DMS53 treated with DMSO at 0.1 percent for 48 hours (cell line): Measurements from ENCODE around the gene MYO7B.

Experiments
- DNase-seq: peaks from one replicate; lab custom pipeline; 2025; ENCODE audit not compliant: unreplicated experiment; lab: John Stamatoyannopoulos, UW

The MYO7B gene

DNA sequence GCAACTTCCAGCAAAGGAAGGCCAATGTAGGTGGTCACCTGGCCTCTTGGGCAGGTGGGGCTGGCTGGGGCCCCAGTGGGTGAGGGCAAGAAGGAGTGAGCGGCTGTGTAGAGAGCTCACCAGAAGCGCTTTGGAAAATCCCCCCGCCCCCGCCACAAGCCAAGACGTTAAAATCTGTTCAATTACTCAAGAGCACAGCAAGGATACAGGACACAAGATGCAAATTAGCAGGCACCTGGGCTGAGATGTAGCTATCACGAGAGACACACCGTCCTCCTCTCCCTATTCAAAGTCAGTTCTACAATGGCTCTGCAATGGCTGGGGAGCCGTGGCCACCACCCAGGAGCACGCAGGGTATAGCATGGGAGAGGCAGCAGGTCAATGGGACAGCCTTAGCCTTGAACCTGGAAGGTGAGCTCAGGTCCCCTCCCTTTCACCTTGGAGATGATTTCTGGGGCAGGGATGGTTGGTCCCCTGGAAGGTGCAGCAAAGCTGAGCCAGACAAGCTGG, 72.0 kb downstream of the MYO7B start:
- DNase-seq, result no peak

DNA sequence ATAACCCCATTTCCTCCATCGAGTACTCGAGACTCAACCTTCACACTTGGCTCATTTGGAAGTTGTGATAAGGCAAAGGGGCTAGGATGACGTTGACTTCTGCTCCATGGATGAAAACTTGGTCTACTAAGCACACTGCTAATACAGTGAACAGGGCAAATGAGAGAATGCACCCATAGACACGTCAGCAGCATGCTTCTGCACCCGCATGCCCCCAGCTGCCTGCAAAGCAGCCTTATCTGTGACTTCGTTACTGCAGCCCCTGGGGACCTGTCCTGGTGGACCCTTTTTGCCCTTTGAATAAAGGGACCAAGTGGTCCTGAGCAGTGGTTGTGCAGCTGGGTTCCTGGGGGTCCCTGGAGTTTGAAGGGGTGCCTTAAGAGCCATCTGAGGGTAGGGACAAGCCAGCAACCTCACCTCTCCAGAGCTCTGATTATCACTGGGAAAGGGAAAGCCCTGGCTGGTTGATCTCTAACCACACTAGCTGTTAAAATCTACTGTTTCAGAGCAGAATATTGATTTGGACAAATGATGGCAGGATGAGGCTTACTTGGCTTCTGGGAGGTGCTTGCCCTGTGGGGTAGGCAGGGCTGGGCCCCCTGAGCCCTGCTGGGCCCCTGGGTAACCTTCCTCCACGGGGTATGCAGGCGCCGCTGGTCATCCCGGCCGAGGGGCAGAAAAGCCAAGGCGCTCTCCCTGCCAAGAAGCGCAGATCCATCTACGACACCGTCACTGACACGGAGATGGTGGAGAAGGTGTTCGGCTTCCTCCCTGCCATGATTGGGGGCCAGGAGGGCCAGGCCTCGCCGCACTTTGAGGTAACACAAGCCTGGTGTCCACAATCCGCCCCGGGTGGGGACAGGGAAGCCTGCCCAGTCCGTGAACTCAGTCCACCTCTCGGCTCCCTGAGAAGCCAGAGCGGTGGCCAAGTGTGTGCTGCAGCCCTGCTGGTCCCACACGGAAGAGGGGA, 72.9 kb downstream of the MYO7B start:
- no peak for DNase-seq

DNA sequence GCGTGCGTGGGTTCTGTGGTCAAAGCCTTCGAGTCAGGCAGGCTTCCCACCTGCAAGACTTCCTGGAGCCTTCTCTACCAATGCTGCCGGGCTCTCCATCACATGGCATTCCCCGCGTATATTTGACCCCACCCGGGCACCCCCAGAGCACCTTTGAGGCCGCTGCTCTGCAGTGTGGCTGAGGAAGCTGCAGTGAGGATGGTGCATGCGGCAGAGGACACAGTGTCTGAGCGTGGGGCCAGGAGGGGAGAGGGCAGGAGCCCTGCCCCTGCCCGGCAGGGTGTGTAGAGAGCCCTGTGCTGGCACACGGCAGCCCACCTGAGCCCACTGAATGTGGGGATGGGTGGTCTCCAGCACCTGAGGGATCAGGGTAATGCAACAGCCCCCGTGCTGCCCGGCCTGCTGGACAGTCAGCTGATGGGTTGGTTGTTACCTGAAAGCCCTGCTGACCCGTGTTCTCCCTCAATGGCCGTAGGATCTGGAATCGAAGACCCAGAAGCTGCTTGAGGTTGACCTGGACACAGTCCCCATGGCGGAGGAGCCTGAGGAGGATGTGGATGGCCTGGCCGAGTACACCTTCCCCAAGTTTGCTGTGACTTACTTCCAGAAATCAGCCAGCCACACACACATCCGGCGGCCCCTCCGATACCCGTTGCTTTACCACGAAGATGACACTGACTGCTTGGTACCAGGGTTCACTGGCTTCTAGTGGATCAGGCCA, 73.7 kb downstream of the MYO7B start:
- no peak for DNase-seq

DNA sequence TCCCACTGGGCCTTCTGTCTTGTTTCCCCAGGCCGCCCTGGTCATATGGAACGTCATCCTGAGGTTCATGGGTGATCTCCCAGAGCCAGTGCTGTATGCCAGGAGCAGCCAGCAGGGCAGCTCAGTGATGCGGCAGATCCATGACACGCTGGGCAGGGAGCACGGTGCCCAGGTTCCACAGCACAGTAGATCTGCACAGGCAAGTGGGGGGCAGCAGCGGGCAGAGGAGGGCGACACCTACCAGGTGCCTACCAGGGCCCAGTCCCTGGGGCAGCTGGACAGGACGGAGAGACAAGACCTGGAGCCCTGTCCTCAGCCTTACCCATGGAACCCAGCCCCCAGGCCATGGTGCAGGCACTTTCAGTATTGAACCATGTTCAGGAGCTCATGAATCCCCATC, 74.3 kb downstream of the MYO7B start:
- DNase-seq, result no peak

DNA sequence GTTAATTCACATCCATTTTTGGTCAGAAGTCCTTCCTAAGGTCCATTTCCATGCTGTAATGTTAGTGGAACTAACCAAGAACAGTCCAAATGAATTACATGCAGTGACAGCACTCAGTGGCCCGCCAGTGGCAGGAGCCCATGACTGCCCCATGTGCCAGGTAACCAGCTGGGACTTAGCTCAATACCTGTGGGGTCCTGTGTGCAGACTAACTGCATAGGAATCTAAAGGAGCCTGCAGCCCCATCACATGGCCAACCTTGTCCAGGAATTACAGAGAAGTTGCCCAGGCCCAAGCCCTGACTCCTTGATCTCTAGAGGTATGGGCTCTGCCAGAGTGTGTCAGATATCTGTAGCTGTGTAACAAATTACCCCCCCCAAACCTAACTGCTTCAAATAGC, 75.1 kb downstream of the MYO7B start:
- DNase-seq, result no peak

DNA sequence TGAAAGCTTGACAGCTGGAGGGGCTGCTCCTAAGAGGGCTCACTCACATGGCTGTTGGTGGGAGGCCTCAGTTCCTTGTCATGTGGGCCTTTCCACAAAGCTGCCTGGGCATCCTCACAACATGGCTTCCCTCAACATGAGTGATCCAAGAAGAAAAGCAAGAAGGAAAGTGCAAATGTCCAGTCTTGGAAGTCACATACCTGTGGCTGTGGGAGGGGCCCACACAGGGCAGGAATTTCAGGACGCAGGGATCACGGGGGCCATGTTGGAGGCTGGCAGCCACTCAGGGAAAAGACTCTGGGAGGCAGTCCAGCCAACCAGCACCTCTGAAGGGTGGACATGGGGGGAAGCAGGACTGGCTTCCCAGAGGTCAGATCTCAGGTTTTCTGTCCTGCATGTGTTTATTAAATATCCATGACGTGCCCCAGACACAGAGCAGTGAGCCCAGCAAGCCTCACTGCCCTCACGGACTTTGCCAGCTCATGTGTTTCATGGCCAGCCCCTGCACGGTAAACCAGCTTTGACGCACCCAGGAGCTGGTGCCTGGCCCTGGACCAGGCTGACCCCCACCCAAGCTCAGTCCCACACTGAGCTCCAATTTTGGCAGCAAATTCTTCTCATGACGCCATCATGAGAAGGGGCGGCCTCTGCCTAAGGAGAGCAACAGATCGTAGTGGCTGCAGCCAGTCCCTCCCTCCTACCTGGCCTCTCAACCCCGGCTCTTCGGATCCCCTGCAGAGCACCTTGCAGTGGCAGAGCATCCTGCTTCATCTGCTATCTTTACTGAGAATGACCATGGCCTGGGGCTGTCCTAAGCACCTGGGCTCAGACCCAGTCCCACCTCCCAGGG, 75.8 kb downstream of the MYO7B start:
- DNase-seq, result no peak

DNA sequence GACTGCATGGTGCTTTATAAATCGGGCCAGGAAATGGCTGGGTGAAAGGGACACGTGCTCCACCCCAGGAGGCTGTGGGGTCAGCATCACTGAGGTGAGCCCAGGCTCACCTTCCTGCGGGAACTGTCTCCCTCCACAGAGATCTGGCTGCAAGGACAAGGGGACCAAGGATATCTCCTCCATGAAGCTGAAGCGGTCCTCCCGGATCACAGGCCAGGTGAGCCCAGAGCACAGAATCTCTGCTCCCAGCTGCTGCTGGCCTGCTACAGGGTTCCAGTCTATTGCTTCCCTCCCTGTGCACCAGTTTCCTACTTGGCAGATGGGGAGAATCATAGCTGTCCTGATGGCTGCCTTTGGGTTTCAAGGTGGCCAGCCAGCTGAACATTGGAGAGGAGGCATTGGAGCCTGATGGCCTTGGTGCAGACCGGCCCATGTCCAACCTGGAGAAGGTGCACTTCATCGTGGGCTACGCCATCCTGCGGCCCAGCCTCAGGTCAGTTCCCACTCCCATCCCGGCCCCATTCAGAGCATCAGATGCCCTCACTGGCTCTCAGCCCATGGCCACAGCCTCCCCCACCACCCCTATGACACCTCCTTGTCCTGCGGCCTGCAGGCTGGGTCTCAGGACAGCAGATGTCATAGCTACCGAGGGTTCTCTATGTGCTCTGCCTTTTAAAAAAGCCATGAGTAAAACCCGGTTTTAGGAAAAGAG, 76.8 kb downstream of the MYO7B start:
- DNase-seq, result no peak

DNA sequence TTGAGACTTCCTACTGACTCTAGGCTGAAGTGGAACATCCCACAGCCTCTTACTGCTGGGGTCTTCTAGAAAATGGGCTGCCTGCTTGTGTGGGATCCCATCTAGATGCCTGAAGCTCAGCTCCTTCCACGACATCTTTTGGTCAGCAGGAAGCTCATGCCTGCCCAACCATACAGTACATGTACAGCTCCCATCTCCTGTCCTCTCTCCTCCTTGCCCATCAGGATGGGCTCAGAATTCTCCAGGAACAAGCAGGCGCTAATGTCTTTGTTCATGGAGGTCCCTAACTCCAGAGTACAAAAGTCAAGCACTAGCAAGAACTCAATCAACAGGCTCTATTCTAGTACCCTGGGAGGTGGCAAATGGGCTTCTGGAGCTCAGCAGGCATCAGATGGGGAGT, 78.8 kb downstream of the MYO7B start:
- DNase-seq, result no peak

DNA sequence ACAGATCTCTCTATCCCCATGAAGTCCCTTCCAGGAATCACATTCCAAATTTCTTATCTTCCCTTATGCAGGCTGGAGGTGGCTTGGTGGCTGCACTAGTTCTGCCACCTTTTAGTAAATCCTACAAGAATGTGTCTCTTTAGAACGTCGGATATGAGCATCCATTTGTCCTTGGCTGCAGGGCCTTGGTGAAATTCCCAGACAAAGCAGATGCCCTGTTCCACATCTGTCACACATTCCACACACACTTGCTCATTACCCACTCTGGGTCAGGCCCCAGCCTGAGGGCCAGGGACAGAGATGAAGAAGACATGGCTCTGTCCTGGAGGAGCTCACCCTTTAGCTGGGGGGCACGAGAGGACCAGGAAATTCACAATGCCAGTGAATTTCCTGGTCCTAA, 79.2 kb downstream of the MYO7B start:
- DNase-seq, result no peak

DNA sequence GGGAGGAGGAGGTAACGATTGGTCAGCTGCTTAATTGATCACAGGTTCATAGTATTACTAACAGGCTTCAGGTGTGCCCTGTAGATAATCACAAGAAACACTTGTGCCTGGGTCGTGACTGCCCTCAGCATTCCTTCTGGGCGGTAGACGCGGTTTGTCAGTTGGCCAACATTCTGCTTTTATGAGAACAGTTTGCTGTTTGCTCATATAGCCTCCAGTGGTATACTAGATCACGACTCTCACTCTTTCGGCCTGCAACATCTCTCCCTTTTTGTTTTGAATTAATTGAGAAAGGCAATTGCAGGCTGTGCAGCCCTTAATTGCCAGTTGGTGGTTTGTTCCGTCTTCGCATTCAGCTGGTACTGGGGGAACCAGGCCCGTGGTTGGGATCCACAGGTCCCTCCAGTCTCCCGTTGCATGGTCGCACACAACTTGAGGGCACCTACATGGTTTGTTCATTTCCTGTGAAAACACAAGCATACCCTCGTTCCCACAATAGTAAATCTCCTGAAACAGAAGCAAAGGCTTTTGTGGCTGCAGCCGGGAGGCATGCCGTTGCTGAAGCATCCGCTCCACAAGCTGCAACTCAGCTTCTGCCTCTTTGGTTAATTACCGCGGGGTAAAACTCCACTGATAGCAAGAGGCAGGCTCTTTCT, 80.2 kb downstream of the MYO7B start:
- DNase-seq, result no peak

DNA sequence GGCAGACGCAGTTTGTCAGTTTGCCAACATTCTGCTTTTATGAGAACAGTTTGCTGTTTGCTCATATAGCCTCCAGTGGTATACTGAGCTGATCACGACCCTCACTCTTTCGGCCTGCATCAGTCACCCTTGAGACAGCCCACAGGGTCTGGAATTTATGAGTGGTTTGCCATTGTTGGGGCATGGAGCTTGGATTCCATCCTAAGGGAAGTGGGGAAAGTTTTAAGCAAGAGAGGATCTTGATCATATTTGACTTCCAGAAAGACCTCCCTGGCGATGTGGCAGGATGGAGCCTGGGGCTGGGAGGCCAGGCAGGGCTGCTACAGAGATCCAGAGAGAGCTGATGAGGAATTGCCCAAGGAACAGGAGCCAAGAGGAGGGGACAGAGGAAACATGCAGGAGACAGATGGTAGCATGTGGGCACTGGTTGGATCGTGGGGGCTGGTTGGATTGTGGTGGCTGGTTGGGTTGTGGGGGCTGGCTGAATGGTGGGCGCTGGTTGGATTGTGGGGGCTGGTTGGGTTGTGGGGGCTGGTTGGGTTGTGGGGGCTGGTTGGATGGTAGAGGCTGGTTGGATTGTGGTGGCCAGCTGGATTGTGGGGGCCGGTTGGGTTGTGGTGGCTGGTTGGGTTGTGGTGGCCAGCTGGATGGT, 83.2 kb downstream of the MYO7B start:
- no peak for DNase-seq

DNA sequence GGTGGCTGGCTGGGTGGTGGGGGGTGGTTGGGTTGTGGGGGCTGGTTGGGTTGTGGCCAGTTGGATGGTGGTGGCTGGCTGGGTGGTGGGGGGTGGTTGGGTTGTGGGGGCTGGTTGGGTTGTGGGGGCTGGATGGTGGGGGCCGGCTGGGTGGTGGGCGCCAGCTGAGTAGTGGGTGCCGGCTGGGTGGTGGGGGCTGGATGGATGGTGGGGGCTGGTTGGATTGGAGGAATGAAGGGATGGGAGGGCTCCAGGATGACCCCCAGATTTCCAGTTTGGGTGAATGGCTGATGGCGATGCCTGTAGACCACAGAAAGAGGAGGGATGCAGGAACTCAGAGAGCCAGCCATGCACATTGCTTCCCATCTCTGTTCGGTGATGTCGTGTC, 83.7 kb downstream of the MYO7B start:
- no peak for DNase-seq

DNA sequence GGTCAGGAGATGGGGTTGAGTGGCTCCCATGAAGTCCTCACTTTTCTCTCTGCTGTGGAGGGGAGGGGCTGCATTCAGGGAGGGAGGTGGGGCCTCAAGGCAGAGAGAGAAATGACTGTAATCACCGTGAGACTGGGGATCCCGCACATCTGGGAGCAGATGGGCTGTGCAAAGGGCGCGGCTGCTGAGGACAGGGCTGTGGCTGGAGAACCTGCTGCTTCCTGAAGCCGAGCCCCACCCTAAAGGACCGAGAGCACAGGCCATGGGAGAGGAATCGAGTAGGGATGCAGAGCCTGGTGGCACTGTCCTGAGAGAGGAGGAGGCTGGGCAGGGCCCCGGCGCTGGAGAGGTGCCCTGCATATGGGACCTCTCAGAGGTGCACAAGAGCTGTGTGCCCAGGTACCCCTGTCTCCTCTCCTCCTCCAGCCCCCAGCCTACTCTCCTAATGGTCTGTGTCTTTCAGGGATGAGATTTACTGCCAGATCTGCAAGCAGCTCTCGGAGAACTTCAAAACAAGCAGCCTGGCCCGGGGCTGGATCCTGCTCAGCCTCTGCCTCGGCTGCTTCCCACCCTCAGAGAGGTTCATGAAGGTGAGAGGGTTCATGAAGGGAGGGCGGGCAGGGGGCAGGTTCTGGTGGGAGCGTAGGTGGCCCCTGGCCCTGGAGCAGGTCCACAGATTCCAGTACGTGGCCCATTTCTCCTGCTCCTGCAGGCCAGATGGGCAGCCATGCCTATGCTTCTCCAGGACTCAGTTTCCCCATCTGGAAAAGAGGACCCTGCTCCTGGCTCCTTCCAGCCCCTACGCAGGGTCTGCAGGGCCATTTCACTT, 84.6 kb downstream of the MYO7B start:
- DNase-seq, result no peak

DNA sequence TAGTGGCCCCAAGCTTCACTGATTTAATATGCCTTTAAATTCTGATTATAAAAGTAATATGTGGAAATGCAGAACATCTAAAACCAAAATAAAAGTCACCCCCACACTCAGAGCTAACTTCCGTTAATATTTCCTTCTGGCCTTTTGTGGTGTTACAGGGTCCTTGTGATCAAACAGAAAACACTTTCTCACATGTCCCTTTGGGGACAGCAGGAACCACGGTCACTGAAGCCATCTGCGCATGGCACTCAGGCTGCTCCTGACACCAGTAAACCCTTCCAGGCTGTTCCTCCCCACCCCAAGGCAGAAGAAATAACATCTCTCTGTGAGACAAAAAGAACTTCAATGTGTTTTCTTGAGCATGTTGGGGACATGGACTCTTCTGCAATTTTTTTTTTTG, 85.4 kb downstream of the MYO7B start:
- DNase-seq, result no peak

DNA sequence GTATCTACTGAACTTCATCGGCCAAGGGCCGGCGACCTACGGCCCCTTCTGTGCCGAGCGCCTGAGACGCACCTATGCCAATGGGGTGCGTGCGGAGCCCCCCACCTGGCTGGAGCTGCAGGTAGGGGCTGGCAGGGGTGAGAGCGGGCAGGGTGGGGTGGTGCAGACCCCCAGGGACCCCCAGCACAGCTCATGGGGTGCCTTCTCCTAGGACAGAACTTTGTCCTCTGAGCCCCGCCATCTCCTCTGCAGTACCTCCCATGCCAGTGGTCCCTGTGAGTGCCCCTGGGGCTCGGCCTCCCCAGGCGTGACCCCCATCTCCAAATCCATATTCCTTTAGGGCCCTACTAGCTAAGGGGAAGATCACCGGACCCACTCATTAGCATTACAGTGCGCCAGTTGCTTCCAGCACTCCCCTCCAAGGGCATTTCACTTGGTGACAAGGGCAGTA, 86.5 kb downstream of the MYO7B start:
- DNase-seq, result no peak

DNA sequence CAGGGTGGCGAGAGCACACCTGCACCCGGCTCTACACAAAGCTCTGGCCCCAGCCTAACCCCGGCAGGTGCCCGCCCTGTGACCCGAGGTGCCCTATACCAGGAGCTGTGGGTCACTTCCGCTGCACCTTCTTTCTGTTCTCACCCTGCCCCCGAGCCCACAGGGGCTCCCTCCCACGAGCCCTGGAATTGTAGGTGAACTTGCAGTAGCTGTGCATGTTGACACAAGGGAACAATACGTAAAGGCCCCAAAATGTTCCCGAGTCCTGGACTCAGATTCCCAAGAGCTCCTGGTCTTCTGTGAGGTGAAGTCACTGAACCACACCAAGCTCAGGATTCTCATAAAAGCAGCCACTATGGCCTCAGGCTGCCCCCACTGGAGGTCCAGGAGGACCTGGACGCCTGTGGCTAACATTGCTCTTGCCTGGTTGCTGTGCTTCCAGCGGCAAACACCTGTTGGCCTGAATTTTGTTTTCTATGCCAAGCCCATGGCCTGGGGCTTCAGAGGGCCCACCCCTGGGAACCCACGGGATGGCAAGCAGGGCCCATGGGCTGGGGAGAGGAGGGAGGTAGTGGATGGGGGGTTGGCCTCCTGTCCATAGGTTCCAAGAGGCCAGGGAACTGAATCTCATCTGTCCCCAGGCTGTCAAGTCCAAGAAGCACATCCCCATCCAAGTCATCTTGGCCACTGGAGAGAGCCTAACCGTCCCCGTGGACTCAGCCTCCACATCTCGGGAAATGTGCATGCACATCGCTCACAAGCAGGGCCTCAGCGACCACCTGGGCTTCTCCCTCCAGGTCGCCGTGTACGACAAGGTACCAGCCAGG, 87.3 kb downstream of the MYO7B start:
- no peak for DNase-seq

DNA sequence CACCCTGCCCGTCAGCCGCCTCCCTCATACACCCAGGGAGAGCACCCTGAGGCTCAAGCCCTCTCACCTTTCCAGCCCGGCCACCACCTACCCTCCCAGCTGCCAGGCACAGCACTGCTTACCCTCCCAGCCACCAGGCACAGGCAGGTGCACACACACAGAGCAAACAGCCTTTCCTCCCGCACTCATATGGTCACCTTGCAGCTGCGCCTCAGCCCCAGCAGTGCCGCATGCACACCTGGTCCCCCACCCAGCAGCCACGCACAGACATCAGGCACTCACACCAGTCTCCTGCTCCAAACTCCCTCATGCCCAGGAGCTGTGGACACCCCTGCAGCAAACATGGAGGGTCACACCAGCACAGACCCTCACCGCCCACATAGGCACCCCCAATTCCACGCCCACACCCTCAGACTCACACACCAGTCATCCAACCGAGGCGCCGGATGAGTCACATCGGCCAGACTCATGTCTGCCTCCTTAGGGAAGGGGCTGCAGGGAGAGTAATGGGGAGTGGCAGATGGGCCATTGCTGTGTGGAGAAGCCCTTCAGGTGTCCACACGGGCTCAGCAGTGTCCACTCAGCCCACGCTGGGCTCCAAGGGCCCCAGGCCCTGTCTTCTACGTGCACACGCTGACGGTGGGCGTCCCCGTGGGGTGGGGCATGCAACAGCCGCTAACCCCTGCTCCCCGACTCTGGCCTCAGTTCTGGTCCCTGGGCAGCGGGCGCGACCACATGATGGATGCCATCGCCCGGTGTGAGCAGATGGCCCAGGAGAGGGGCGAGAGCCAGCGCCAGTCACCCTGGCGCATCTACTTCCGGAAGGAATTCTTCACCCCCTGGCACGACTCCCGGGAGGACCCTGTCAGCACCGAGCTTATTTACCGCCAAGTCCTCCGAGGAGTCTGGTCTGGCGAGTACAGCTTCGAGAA, 88.2 kb downstream of the MYO7B start:
- DNase-seq, result peak; percentile 80
